Endothelial cell (in vitro differentiated cells): Measurements from ENCODE around the gene PPP1CA. TPM values are rescaled to one million over a fixed set of nuclear protein-coding genes. Genes with fewer than 3 reads are reported as not detected.
"Not testable (repeated sequence)": the region's sequence is repeated elsewhere in the genome, so short reads cannot be mapped to it uniquely, and the experiment has no call there.

Experiments
- DNase-seq: peaks from one replicate; pipeline ENCODE4 v3.0.0; 2021; ENCODE audit warnings: low spot score
- H3K27ac Mint-ChIP-seq: one replicate; pipeline ENCODE4 v1.8.0; 2021; ENCODE audit warnings: mixed read lengths, inconsistent platforms; ENCODE audit not compliant: unreplicated experiment
- H3K27me3 Mint-ChIP-seq: one replicate; pipeline ENCODE4 v1.8.0; 2021; ENCODE audit warnings: mild to moderate bottlenecking, moderate library complexity, mixed read lengths, inconsistent platforms; ENCODE audit not compliant: unreplicated experiment
- H3K36me3 Mint-ChIP-seq: one replicate; pipeline ENCODE4 v1.8.0; 2021; ENCODE audit warnings: mild to moderate bottlenecking, low read depth, mixed read lengths, inconsistent platforms; ENCODE audit not compliant: unreplicated experiment
- H3K4me1 Mint-ChIP-seq: one replicate; pipeline ENCODE4 v1.8.0; 2021; ENCODE audit warnings: mild to moderate bottlenecking, mixed read lengths, inconsistent platforms; ENCODE audit not compliant: unreplicated experiment
- H3K4me3 Mint-ChIP-seq: one replicate; pipeline ENCODE4 v1.8.0; 2021; ENCODE audit warnings: mild to moderate bottlenecking, mixed read lengths, inconsistent platforms; ENCODE audit not compliant: unreplicated experiment
- H3K9me3 Mint-ChIP-seq: one replicate; pipeline ENCODE4 v1.8.0; 2021; ENCODE audit warnings: mixed read lengths, inconsistent platforms; ENCODE audit not compliant: unreplicated experiment
- total RNA-seq: library from RNA; stranded (reverse); fragmentation: NEBNext Ultra II Directional; extraction: Animal tissue kit (Norgen Biotek cat#: 25700); gene quantifications from one replicate; pipeline ENCODE4 v1.2.1, GENCODE V29; 2021; ENCODE audit not compliant: unreplicated experiment
- TF ChIP-seq, protein P1 (sequence below): fragments of 200-600 bp; sonication (generic); IDR thresholded peaks from one replicate; pipeline ENCODE4 v1.5.0; 2021; ENCODE audit warnings: antibody characterized with exemption; ENCODE audit not compliant: unreplicated experiment

Gene PPP1CA
- total RNA-seq, 1 donor from 2014 or later: 249 TPM

DNA sequence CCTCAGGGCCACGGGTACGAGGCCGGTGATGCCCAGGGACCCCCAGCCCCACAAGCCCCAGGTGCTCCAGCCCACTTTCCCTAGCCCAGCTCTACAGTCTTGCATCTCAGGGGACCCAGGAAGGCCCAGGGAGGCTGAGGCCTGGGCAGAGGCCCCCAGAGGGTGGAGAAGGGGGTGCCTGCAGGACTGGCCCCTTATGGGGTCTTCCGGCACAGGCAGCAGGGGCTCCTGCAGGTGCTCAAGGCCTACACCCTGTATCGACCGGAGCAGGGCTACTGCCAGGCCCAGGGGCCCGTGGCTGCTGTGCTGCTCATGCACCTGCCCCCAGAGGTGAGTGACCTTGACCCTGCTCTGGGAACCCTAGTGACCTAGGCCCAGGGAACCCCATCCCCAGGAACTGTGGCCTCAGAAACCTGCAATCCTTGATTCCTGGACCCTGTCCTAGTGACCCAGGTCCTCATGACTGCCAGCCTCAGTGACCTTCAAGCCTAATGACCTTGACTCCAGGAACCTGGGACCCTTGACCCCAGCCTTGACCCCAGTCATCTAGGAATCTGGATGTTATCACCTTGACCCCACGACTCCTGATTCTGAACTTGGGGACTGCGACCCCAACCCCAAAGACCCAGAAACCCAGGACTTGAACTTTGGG, 4.2 kb upstream of the PPP1CA start:
- H3K4me3 Mint-ChIP-seq: no peak overlapping the region
- peaks cover 28% of the 10 kb centered on the region for H3K4me1 Mint-ChIP-seq
- H3K36me3 Mint-ChIP-seq: peaks cover 4% of the 10 kb centered on the region
- peaks cover 6% of the 10 kb centered on the region for H3K27me3 Mint-ChIP-seq
- no peak for DNase-seq
- TF ChIP-seq, protein P1, sequence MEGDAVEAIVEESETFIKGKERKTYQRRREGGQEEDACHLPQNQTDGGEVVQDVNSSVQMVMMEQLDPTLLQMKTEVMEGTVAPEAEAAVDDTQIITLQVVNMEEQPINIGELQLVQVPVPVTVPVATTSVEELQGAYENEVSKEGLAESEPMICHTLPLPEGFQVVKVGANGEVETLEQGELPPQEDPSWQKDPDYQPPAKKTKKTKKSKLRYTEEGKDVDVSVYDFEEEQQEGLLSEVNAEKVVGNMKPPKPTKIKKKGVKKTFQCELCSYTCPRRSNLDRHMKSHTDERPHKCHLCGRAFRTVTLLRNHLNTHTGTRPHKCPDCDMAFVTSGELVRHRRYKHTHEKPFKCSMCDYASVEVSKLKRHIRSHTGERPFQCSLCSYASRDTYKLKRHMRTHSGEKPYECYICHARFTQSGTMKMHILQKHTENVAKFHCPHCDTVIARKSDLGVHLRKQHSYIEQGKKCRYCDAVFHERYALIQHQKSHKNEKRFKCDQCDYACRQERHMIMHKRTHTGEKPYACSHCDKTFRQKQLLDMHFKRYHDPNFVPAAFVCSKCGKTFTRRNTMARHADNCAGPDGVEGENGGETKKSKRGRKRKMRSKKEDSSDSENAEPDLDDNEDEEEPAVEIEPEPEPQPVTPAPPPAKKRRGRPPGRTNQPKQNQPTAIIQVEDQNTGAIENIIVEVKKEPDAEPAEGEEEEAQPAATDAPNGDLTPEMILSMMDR: no peak
- H3K9me3 Mint-ChIP-seq: no peaks in the 10 kb centered on the region
- no peak overlapping the region for H3K27ac Mint-ChIP-seq

DNA sequence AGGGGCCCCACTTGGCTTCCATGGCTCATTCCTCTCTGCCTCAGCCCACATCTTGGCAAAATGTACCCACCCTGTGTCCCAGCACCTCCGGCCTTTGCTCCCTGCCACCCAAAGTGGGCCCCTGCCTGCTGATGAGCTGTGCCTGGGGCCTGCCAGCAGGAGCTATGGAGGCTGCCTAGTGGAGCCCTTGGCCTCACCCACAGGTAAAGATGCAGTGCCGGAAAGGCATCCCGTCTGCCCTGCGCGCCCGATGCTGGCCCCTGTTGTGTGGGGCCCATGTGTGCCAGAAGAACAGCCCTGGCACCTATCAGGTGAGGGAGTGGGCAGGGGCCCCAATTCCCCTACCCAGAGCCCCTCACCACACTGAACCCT, 3.5 kb upstream of the PPP1CA start:
- no peak overlapping the region for H3K4me3 Mint-ChIP-seq
- H3K27me3 Mint-ChIP-seq: peaks cover 9% of the 10 kb centered on the region

DNA sequence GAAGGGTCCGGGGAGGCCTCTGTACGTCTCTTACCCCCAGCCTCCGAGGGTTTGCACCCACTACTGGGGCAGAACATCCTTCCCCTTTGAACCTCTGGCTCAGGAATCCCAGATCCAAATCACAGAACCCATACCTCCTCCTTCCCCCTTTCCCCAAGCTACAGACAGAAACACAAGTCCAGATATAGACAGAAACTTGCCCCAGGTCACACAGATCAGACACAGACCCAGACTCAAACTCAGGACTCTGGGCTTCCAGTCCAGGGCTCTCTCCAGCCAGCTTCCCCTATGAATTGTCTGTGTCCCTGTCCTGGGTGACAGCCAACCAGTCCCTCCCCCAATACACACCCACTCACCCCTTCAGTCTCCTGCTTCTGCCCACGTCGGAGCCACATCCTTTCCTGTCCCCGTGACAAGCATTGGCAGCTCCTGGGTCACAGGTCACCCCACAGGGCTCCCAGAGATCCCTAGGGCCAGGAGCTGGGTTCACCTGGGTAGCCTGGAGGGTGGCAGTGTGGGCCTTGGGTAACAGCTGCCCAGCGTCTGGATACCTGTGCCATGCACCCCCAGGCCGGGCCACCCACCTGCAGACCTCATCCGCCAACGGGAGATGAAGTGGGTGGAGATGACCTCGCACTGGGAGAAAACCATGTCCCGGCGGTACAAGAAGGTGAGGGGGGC, 3.0 kb upstream of the PPP1CA start:
- TF ChIP-seq, protein P1: no peak
- H3K27me3 Mint-ChIP-seq: peaks cover 9% of the 10 kb centered on the region
- no peak for DNase-seq
- H3K9me3 Mint-ChIP-seq: no peaks in the 10 kb centered on the region
- H3K4me3 Mint-ChIP-seq: peak overlapping the region; percentile 48
- H3K4me1 Mint-ChIP-seq: peaks cover 33% of the 10 kb centered on the region
- H3K36me3 Mint-ChIP-seq: peaks cover 4% of the 10 kb centered on the region
- H3K27ac Mint-ChIP-seq: peak overlapping the region; percentile 76

More for the DNA sequence above, 3.5 kb upstream of the PPP1CA start:
- H3K9me3 Mint-ChIP-seq: no peaks in the 10 kb centered on the region
- TF ChIP-seq, protein P1: no peak
- H3K36me3 Mint-ChIP-seq: peaks cover 4% of the 10 kb centered on the region
- H3K27ac Mint-ChIP-seq: no peak overlapping the region
- DNase-seq: no peak
- H3K4me1 Mint-ChIP-seq: peaks cover 34% of the 10 kb centered on the region

DNA sequence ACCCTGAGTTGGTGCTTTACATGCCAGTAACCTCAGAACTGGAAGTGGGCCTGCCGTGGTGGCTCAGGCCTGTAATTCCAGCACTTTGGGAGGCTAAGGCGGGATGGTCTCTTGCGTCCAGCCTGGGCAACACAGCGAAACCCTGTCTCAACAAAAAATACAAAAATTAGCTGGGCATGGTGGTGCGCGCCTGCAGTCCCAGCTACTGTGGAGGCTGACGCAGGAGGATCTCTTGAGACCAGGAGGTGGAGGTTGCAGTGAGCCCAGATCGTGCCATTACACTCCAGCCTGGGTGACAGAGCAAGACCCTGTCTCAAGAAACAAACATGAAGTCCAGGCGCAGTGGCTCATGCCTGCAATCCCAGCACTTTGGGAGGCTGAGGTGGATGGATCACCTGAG, 1.4 kb upstream of the PPP1CA start:
- H3K9me3 Mint-ChIP-seq, H3K36me3 Mint-ChIP-seq, DNase-seq, H3K4me3 Mint-ChIP-seq: not testable (repeated sequence)
- Mint-ChIP-seq H3K4me1 (peaks cover 30% of the 10 kb centered on the region), H3K27me3 (peaks cover 10% of the 10 kb centered on the region), H3K27ac (peak overlapping the region; percentile 64)

DNA sequence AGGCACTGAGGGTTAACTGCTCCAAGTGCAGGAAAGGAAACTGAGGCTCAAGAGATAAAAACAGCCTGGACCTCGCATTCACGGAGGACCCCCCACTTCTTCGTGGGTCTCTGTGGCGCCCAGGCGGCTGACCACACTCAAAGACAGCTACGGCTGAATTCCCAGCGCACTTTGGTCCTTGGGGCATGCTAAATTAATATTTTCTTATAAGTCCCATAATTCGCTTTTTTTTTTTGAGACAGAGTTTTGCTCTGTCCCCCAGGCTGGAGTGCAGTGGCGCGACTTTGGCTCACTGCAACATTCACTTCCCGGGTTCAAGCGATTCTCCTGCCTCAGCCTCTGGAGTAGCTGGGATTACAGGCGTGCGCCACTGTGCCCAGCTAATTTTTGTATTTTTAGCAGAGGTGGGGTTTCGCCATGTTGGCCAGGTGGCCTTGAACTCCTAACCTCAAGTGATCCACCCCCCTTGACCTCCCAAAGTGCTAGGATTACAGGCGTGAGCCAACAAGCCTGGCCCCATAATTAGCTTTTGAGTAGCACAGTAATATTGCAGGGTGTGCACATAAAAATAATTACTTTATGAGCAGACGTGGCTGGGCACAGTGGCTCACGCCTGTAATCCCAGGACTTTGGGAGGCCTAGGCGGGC, 658 bp upstream of the PPP1CA start:
- H3K9me3 Mint-ChIP-seq, DNase-seq: not testable (repeated sequence)
- Mint-ChIP-seq H3K27me3 (peaks cover 12% of the 10 kb centered on the region), H3K27ac (peak overlapping the region; percentile 89), H3K4me1 (peaks cover 36% of the 10 kb centered on the region), H3K36me3 (peaks cover 12% of the 10 kb centered on the region), H3K4me3 (peak overlapping the region; percentile 31)
